Medulla oblongata (tissue), 1 donor: Measurements from ENCODE around the gene TMC6.
"Not testable (repeated sequence)": the region's sequence is repeated elsewhere in the genome, so short reads cannot be mapped to it uniquely, and the experiment has no call there.

Experiments
- DNase-seq: peaks from one replicate; pipeline ENCODE4 v3.0.0-alpha.2; 2015; ENCODE audit errors: extremely low spot score

TMC6 gene, protein sequence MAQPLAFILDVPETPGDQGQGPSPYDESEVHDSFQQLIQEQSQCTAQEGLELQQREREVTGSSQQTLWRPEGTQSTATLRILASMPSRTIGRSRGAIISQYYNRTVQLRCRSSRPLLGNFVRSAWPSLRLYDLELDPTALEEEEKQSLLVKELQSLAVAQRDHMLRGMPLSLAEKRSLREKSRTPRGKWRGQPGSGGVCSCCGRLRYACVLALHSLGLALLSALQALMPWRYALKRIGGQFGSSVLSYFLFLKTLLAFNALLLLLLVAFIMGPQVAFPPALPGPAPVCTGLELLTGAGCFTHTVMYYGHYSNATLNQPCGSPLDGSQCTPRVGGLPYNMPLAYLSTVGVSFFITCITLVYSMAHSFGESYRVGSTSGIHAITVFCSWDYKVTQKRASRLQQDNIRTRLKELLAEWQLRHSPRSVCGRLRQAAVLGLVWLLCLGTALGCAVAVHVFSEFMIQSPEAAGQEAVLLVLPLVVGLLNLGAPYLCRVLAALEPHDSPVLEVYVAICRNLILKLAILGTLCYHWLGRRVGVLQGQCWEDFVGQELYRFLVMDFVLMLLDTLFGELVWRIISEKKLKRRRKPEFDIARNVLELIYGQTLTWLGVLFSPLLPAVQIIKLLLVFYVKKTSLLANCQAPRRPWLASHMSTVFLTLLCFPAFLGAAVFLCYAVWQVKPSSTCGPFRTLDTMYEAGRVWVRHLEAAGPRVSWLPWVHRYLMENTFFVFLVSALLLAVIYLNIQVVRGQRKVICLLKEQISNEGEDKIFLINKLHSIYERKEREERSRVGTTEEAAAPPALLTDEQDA

DNA sequence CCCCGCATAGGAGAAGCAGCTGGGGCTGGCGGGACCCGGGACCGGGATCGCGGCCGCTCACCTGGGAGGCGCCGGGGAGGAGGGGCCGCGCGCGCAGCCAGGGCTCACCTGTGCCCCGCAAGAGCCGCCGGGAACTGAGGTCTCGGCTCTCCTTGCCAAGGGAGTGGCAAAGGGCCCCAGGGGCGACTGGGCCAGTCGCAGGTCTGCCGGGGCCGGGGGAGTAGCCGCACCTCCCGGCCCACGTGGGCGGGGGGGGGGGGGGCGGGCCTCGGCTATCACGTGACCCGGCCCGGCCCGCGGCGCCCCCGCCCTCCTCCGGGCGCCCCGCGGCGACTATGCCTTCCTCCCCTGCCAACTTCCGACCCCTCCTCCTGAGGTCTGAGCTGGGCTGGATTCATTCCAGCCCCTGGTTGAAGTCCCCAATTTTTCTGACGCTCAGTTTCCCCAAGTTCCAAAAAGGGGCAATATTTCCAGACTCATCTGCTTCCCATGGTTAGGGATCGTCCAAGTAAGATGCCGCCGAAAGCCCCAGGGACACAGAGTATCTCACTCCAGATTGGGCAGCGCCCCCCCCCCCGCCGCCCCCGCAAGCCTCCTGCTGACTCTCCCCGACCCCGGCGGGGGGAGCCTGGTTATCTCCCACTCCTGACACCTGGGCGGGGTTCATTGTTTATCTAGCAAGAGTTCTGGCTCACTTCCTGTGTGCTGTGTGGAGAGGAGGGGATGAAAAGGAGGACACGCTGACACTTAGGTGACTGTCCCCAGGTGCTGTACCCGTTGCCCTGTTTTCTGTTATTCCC lies at the start of gene TMC6:
TMC6 (minus strand) TSS at position 205 of the 800 bp plus-strand sequence. CDS start 1,923 bp downstream, outside the sequence.
- DNase-seq, result peak; percentile 79

DNA sequence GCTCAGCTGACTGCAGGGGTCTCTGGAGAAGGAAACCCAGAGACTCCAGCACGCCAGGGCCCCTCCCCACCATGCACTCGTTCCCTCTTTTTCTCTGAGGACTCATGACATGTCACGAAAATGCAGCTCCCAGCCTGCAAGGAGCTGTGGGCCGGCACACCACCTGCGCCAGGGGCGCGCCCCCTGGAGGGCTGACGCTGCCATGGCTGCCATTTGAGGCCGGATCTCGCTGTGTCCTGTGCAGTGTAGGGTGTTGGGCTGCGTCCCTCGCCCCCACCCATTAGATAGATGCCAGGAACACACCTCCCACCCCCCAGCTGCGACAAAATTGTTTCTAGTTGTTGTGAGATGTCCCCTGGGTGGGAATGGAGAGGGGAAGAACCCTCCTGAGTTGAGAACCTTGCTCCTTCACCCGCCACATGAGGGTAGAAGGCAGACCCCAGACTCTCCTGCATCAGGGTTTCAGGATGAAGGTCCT lies 48.0 kb upstream of the TMC6 start:
- peak; percentile 72 for DNase-seq

DNA sequence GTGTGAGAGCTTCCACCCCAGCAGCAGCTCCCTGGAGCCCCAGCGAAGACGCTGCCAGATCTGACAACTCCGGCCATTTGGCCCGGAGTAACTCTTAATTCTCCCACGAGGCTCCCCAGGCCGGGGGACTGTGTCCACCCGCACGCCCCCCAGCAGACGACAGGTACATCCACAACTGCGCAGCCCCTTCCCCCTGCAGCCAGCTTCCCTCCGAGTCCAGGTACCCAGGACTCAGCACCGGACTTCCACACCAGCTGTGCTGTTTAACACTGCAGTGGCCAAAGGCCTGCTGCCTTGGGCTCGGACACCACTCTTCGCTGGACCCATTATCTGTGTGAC lies 47.1 kb upstream of the TMC6 start:
- DNase-seq, result no peak

DNA sequence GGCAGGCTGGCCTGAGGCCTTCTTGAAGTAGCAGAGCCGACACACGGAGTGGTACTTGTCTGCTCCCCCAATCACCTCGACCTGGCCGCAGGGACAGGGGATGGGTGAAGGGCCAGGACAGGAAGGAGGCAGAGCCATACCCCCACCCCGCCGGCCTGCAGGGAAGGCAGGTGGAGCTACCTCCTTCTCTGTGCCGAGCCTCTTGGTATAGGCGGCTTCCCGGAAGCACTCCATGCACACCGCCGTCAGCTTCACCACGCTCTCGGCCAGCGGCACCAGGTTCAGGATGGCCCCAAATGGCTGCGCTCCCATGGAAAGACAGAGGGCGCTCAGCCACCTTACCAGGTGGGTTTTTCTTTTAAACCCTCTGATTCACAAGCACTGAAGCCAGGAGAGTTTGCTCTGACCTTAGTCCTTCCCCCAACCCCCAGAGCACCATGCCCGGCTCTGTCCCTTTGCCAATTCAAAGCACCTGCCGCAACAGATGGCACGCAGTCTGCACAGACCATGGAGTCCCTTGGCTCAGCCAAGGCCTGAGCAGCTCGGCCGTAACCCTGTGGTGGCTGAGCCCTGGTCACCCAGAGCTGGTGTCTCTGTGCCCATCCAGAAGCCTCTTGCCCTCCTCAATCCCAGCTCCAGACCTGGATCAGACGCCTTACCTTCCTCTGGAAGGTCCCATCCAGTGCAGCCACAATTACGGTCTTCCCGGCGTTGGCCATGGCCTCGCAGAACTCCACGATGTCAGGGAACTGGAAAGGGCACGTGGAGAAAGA lies 46.5 kb upstream of the TMC6 start:
- no peak for DNase-seq

DNA sequence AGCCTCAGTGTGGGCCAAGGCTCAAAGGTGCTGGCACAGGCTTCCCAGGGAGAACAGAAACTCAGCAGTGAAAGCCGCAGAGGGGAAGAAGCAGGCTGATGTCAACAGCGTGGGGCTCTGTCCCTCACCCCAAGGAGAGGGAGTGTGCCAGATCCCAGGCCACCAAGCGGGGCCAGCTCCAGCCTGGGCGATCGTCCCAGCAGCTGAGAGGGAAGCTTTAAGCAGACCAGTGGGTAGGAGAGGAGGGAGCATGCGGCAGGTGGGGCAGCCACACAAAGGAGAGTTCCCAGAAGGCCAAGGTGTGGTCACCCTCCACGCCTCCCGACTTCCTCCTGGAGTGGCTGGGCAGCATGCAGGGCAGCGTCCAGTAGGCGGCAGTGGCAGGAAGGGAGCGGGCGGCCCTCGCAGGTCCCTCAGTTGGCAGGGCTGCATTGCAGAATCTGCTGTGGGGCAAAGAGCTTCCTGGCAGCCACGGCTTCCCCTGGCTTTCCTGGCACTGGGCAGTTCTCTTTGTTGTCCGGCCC lies 45.9 kb upstream of the TMC6 start:
- DNase-seq, result peak; percentile 91

GRCh38 chr17:78173097-78173715 lies 44.7 kb upstream of the TMC6 start:
- no peak for DNase-seq

DNA sequence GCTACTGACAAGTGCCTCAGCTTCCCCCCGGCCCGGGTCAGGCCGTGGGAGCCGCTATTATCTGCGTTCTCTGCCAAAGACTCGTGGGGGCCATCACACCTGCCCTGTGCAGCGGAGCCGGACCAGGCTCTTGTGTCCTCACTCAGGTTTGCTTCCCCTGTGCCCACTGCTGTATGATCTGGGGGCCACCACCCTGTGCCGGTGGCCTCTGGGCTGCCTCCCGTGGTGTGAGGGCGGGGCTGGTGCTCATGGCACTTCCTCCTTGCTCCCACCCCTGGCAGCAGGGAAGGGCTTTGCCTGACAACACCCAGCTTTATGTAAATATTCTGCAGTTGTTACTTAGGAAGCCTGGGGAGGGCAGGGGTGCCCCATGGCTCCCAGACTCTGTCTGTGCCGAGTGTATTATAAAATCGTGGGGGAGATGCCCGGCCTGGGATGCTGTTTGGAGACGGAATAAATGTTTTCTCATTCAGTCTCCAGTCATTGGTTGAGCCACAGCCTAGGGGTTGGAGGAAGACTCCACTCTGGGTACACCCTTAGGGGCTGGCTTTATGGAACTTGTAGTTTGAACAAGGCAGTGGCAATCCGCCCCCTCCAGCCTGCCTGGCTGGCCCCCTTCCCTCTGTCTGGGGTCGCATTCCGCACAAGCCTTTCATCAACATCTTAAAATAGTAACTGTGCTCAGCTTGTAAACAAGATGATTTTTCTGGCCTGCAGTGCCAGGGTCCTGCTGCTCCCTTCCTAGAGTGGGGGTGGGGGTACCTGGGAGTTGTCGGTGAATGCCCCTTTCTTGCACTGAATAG lies 43.9 kb upstream of the TMC6 start:
- peak; percentile 28 for DNase-seq

DNA sequence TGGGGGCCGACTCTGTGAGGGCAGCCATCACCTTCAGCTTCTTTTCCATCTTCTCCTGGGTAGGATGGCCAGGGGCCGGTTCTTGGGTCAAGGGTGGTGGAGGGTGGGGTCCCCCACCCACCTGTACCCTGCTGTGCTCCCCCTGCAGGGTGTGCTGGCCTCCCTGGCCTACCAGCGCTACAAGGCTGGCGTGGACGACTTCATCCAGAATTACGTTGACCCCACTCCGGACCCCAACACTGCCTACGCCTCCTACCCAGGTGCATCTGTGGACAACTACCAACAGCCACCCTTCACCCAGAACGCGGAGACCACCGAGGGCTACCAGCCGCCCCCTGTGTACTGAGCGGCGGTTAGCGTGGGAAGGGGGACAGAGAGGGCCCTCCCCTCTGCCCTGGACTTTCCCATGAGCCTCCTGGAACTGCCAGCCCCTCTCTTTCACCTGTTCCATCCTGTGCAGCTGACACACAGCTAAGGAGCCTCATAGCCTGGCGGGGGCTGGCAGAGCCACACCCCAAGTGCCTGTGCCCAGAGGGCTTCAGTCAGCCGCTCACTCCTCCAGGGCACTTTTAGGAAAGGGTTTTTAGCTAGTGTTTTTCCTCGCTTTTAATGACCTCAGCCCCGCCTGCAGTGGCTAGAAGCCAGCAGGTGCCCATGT lies 43.2 kb upstream of the TMC6 start:
- DNase-seq, result not testable (repeated sequence)

- no peak for DNase-seq
Observed at GRCh38 chr17:78170692-78171590, 42.4 kb upstream of the TMC6 start.

DNA sequence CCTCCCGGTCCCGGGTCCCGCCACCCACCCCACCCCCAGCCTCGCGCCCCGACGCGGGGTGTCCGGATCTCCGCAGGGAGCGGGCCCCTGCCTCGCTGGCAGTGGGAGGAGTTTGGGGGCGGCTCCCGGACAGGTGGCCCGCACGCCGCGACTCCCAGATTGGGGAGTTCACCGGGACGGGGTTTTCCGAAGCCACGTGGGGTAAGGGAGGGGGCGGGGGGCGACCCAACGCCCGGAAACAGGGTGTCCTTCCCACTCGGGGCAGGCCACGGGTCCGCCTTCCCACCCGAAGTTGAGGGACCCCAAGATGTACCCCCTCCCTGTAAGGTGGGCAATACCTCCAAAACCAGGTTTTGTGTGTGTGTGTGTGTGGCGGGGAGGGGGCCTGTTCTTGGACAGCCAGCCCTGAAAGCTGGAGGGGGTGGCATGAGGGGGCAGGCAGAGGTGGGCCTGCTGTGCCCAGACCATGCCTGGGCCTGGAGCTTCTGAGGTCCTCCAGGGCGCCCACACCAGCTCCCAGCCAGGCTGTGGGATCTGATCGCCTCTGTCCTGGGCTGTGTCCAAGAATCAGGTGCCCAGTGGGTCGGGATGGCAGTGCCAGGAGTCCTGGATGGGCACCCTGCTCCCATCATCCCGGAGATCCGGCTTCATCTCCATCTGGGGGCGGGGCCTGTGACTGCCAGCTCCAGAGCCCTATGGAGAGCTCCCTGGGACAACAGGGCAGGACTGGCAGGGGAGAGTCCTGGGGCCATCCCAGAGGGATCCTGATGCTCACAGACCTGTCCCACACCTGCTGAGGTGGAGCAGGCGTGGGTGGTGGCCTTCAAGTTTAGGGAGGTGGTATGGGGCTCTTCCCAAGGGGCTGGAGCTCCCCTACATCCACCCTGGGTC lies 40.6 kb upstream of the TMC6 start:
- peak; percentile 76 for DNase-seq

DNA sequence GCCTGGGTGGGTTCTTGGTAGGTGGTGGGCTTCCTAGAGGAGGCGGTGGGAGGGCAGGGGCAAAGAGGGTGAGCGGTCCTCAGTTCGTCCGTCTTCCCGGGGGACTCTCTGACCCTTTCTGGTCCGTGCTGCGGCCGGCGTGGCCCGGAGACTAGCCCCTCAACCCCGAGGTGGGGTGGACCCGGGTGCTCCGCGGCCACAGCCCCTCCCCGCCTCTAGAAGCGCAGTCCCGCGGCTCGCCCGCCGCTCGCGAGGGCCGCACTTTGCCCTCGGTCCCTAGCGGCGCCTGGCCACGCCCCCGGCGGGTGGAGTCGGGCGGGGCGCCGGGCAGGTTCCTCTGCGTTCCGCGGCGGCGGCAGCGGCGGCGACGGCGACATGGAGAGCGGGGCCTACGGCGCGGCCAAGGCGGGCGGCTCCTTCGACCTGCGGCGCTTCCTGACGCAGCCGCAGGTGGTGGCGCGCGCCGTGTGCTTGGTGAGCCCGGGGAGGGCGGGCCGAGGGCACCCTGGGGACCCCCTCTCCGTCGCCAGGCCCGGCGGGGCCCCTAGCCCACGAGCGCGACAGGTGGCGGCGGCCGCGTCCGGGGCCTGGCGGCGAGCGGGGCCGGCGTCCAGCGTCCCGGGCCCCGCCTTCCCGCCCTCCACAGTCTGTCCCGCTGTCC lies 39.8 kb upstream of the TMC6 start, which contains the start of gene SYNGR2:
SYNGR2 (plus strand) TSS at position 340 of the 661 bp plus-strand sequence; CDS start at position 376, 36 bp downstream.
- peak; percentile 79 for DNase-seq

- no peak for DNase-seq
Observed at GRCh38 chr17:78166416-78166815, 37.9 kb upstream of the TMC6 start.

GRCh38 chr17:78164748-78165607 lies 36.4 kb upstream of the TMC6 start:
- DNase-seq, result no peak

DNA sequence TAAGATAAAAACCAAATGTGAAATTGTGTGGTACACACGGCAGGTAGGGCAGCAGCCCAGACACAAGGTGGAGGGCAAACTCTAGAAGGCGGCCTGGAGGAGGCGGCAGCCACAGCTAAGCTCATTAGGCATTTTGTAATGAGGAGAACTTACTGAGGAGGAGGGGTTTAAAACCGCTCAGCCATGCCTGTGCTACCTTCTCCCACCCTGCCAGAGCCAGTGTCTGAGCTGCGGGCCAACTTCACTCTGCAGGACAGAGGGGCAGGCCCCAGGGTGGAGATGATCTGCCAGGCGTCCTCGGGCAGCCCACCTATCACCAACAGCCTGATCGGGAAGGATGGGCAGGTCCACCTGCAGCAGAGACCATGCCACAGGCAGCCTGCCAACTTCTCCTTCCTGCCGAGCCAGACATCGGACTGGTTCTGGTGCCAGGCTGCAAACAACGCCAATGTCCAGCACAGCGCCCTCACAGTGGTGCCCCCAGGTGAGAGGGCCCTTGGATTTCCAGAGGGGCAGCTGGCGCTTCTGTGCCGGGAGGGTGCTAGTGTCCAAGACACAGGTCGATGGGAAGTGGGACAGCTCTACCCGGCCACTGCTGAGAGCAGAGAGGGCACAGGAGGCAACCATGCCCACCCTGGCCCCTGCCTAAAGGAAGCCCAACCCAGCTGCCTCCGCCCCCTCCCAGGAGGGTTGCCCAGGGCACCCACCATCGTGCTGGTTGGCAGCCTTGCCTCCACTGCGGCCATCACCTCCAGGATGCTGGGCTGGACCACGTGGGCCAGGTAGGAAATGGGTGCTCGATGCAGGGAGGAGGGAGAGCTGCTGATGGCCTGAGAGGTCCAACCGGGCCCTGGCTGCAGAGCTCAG lies 35.6 kb upstream of the TMC6 start:
- no peak for DNase-seq
